Measurements from ENCODE around the gene ARMC2.

GRCh38 chr6:108946695-108947094 is 98.5 kb downstream of the ARMC2 start:
- TF ChIP-seq POLR2A (IDR thresholded peaks at IDR 0.05; ENCODE audit: low read length) (no peak), GATA1 (IDR thresholded peaks at IDR 0.05; ENCODE audit: low read depth, low read length) (no peak)

All from erythroblast (primary cell).